ENCODE measurements around the gene CRACR2B. TPM values are rescaled to one million over a fixed set of nuclear protein-coding genes. Genes with fewer than 3 reads are reported as not detected.

The CRACR2B gene
- total RNA-seq, 4 donors from 2014 or later = 0.77 to 15.5 (median 2.5) TPM

DNA sequence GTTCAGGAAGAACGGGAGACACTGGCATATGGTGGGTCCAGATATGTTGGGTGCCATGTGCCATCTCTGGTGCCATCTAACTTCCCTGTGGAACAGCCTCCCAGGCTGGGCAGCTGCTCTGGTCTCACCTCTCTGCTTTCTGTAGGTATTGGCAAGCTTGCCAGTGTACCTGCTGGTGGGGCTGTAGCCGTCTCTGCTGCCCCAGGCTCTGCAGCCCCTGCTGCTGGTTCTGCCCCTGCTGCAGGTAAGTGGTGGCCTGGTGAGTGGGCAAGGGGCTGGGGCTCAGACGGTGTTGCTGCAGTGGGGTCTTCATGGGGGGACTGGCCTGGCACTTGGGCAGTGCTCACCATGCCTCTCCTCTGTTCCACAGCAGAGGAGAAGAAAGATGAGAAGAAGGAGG, 15.3 kb upstream of the CRACR2B start:
- H3K4me3 ChIP-seq = no peak overlapping the region
- intact Hi-C loops (cut with DNase I; ENCODE audit: low total_unique reads) = no loop called here

DNA sequence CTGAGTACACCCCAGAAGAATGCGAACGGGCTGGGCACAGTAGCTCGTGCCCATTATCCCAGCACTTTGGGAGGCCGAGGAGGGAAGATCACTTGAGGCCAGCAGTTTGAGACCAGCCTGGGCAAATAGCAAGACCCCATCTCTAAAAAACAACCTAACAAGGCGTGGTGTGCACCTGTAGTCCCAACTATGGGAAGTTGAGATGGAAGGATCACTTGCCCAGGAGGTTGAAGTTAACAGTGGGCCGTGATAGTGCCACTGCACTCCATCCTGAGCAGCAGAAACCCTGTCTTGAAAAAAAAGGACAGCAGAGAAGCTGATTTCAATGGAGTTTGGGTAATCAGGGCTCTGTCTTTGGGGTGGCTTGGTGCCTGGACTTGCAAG, 14.7 kb upstream of the CRACR2B start:
- H3K27ac ChIP-seq = no peak overlapping the region
- intact Hi-C loops (cut with DNase I; ENCODE audit: low total_unique reads) = no loop called here
- peaks cover 8 to 23% of the 10 kb centered on the region in 2 donors for H3K4me1 ChIP-seq
- H3K4me3 ChIP-seq = no peak overlapping the region
- H3K36me3 ChIP-seq = no peaks in the 10 kb centered on the region
- no peaks in the 10 kb centered on the region for H3K27me3 ChIP-seq
- DNase-seq = no peak
- no peak for TF ChIP-seq POLR2A (IDR thresholded peaks at IDR 0.05)
- TF ChIP-seq, protein P1, sequence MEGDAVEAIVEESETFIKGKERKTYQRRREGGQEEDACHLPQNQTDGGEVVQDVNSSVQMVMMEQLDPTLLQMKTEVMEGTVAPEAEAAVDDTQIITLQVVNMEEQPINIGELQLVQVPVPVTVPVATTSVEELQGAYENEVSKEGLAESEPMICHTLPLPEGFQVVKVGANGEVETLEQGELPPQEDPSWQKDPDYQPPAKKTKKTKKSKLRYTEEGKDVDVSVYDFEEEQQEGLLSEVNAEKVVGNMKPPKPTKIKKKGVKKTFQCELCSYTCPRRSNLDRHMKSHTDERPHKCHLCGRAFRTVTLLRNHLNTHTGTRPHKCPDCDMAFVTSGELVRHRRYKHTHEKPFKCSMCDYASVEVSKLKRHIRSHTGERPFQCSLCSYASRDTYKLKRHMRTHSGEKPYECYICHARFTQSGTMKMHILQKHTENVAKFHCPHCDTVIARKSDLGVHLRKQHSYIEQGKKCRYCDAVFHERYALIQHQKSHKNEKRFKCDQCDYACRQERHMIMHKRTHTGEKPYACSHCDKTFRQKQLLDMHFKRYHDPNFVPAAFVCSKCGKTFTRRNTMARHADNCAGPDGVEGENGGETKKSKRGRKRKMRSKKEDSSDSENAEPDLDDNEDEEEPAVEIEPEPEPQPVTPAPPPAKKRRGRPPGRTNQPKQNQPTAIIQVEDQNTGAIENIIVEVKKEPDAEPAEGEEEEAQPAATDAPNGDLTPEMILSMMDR (IDR thresholded peaks at IDR 0.05) = no peak
- H3K9me3 ChIP-seq = no peaks in the 10 kb centered on the region

More for the DNA sequence above, 15.3 kb upstream of the CRACR2B start:
- no peak for DNase-seq
- no peaks in the 10 kb centered on the region for H3K27me3 ChIP-seq
- no peaks in the 10 kb centered on the region for H3K9me3 ChIP-seq
- H3K4me1 ChIP-seq = peaks cover 8 to 23% of the 10 kb centered on the region in 2 donors
- H3K36me3 ChIP-seq = no peaks in the 10 kb centered on the region
- TF ChIP-seq POLR2A (IDR thresholded peaks at IDR 0.05) = no peak
- TF ChIP-seq, protein P1 (IDR thresholded peaks at IDR 0.05) = no peak
- no peak overlapping the region for H3K27ac ChIP-seq

DNA sequence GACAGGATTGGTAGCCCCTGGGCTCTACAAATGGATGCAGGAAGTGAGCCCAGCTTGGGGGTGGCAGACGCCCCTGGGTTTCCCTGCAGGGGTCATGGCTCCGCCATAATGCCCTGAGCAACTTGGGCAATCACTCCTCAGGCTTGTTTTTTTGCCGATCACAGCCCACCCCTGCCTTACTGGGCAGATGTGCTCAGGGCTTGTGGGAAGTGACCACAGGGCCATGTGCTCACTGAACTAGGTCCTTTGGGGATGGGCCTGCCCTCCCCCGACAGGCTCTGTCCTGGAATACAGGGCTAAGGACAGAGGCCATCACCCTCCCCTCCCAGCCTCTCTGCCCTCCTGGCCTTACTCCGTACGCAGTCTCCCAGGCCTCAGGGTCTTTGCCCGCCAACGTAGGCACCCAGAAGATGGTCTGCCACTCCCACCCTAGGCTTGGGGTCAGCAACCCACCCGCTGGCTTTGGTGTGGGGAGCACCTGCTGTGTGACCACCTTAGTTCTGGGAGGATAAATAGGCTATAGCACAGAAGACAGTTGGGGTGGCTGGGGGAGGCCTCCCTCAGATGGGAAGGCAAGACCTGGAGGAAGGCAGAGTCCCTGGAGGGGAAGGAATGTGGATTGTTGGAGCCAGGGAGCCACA, 14.1 kb upstream of the CRACR2B start:
- no peaks in the 10 kb centered on the region for H3K27me3 ChIP-seq
- TF ChIP-seq, protein P1 (IDR thresholded peaks at IDR 0.05) = no peak
- no peak for TF ChIP-seq POLR2A (IDR thresholded peaks at IDR 0.05)
- H3K9me3 ChIP-seq = no peaks in the 10 kb centered on the region

DNA sequence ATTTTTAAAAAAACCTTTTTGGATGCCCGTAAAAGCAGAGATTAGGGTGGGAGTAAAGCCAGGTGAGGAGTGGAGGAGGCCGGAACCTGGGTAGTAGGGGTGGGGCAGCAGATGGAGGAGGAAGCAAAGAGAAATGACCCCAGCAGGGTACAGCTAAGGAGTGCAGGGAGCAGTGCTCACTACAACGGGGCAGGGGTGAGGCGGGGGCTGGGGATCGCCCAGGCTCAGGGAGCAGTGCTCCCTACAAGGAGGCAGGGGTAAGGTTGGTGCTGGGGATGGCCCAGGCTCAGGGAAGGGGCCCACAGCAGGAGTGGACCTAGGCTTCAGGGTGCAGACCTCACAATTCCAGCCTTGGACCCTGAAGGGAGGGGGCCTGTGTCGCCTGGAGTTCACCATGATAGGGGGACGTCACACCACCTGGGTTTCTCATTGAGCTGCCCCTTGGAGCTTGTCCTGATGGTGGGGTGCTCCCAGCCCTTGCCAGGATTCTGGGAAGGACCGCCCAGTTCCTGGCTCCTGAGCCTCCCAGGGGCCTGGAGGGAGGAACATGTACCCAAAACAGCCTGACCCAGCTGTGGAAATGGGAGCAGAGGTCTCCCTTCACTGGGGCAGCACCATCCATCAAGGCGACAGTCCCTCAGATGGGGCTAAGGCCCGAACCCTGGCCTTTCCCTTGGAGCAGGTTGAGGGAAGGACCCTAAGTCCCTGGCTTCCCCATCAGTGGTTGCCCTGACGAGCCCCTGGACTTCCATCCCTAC, 11.9 kb upstream of the CRACR2B start:
- Histone ChIP-seq H3K4me1 (peaks cover 7 to 26% of the 10 kb centered on the region in 2 donors), H3K36me3 (no peaks in the 10 kb centered on the region), H3K27ac (no peak overlapping the region), H3K27me3 (no peaks in the 10 kb centered on the region), H3K9me3 (no peaks in the 10 kb centered on the region), H3K4me3 (no peak overlapping the region)
- TF ChIP-seq, protein P1 (IDR thresholded peaks at IDR 0.05) = no peak
- no peak for TF ChIP-seq POLR2A (IDR thresholded peaks at IDR 0.05)
- intact Hi-C loops (cut with DNase I; ENCODE audit: low total_unique reads) = no loop called here
- no peak for DNase-seq

More for the DNA sequence above, 14.1 kb upstream of the CRACR2B start:
- H3K36me3 ChIP-seq = no peaks in the 10 kb centered on the region
- no peak overlapping the region for H3K4me3 ChIP-seq
- DNase-seq = no peak
- H3K27ac ChIP-seq = no peak overlapping the region
- intact Hi-C loops (cut with DNase I; ENCODE audit: low total_unique reads) = no loop called here
- H3K4me1 ChIP-seq = peaks cover 8 to 24% of the 10 kb centered on the region in 2 donors

DNA sequence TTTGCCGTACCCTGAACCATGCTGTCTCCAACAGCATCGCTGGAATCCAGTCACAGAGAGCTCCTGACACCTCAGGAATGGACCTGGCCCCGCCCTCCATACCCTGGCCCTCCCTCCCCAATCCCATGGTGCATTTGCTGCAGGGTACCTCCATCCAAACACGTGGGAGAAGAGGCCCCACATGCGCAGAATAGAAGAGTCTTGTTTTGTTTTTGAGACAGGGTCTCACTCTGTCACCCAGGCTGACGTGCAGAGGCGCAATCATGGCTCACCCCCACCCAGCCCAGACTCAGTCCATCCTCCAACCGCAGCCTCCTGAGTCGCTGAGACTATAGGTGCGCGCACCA, 11.3 kb upstream of the CRACR2B start:
- Histone ChIP-seq H3K36me3 (no peaks in the 10 kb centered on the region), H3K9me3 (no peaks in the 10 kb centered on the region), H3K27ac (no peak overlapping the region), H3K4me1 (peaks cover 2 to 26% of the 10 kb centered on the region in 2 donors), H3K4me3 (no peak overlapping the region), H3K27me3 (no peaks in the 10 kb centered on the region)
- intact Hi-C loops (cut with DNase I; ENCODE audit: low total_unique reads) = no loop called here
- TF ChIP-seq, protein P1 (IDR thresholded peaks at IDR 0.05) = no peak
- no peak for TF ChIP-seq POLR2A (IDR thresholded peaks at IDR 0.05)
- DNase-seq = no peak

Data from uterus (tissue), 4 donors.